SH-SY5Y (cell line): ENCODE results near the gene GABRG3.

Experiments
- GATA2 ChIP-seq: IDR thresholded peaks from 2 replicates; pipeline ENCODE4 v1.6.1; 2011; ENCODE audit warnings: mild to moderate bottlenecking, low read depth, low read length
- GATA3 ChIP-seq: IDR thresholded peaks from 2 replicates; pipeline ENCODE4 v1.6.1; 2011; ENCODE audit warnings: low read depth, mild to moderate bottlenecking, low read length, moderate library complexity

- TF ChIP-seq GATA2 (no peak), GATA3 (no peak)
These were observed 195.9 kb downstream of the GABRG3 start for GRCh38 chr15:27166917-27167316.
